Stimulated activated CD4-positive, alpha-beta T cell treated with anti-CD3 and anti-CD28 coated beads, Interleukin-12 subunit alpha, Interleukin-12 subunit beta, amount 100 ng/mL, for 24 hours (primary cell): ENCODE data around the gene HLA-DQA1.
"Not testable (repeated sequence)": the region's sequence is repeated elsewhere in the genome, so short reads cannot be mapped to it uniquely, and the experiment has no call there.

ENCODE experiments used
- DNase-seq, 2 experiments: peaks; one replicate each; pipeline ENCODE4 v3.0.0-alpha.2; 2020; ENCODE audit warnings: low read depth in 2 of 2

The HLA-DQA1 gene

DNA sequence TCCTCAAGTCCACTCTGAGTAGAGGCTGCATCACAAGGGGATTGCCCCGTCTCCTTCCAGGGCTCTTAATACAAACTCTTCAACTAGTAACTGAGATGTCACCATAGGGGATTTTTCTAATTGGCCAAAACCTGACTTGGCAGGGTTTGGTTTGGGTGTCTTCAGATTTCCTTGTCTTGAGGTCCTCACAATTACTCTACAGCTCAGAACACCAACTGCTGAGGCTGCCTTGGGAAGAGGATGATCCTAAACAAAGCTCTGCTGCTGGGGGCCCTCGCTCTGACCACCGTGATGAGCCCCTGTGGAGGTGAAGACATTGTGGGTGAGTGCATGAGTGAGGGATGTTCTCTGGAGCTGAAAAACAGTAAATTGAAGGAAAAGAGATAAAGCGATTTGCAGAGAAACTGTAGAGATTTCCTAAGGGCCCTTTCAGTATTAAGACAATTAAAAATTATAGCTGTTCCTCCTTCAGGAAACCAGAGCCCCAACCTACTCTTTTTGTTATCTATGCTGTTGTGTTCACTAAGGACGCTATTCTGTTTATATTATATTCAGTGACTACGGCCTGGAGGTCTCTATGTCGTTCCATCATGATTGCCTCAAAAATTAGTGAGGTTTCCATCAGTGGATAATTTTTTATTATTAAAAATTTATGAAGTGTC lies at the start of gene HLA-DQA1:
HLA-DQA1 (plus strand) TSS at position 188 of the 662 bp plus-strand sequence; CDS start at position 241, 53 bp downstream.
- DNase-seq: no peak

DNA sequence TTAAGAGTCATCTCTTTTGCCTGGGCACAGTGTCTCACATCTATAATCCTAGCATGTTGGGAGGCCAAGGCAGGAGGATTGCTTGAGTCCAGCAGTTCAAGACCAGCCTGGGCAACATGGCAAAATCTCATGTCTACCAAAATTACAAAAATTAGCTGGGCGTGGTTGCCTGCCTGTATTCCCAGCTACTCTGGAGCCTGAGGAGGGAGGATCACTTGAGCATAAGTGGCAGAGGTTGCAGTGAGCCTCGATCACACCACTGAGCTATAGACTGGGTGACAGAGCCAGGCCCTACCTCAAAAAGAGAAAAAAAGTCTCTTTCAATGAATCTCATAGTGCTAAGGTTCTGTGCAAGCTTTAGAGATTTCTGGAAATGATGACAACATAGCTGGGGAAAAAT lies 49.0 kb upstream of the HLA-DQA1 start:
- no peak for DNase-seq

DNA sequence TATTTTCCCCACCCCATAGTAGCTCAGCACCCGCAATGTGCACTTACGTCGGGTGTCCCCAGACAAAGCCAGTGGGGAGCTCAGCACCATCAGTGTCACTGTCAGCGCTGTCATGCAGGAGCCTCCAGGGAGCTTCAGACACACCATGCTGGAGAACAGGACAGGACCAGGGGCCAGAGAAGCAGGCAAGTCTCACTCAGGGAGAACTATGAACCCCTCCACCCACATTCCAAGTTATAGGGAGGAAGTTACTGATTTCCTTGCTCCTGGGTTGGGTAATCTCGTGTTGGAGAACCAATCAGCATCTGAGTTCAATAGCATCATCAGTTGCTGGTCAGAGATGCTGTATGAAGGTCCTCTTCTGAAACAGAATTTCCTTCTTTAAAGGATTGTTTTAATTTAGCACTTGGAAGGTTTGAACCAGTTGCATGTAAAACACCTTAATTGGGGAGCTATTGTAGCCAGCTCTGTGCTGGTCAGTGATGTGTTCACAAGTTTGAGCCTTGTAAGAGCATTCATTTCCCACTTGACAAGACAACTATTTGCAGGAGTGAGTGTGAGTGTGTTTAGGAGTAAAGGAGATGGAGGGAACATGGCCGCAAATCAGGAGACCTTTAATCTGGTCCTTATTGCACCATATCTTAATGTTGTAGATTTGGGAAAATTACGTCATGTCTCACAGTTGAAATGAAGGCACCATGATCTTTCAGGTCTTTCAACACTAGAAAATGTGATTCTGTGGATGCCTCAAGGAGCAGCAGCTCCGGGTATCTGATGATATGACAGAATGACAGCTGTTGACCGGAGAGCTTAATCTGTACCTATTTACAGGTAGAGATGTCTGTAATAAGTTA lies 47.4 kb upstream of the HLA-DQA1 start, which contains the start of gene HLA-DRB1:
HLA-DRB1 (minus strand) TSS at position 253 of the 854 bp plus-strand sequence; CDS start at position 147, 106 bp downstream.
- DNase-seq: no peak

DNA sequence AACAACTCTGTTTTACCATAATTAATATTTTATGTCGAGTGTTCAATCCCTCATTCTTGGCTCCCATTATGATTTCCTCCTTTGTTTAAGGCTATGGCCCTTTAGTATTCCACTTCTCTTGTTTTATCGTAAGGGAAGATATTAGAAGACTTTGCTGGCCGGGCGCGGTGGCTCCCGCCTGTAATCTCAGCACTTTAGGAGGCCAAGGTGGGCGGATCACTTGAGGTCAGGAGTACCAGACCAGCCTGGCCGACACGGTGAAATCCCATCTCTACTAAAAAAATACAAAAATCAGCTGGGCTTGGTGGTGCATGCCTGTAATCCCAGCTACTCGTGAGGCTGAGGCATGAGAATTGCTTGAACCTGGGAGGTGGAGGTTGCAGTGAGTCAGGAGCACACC lies 46.5 kb upstream of the HLA-DQA1 start:
- DNase-seq: not testable (repeated sequence)

DNA sequence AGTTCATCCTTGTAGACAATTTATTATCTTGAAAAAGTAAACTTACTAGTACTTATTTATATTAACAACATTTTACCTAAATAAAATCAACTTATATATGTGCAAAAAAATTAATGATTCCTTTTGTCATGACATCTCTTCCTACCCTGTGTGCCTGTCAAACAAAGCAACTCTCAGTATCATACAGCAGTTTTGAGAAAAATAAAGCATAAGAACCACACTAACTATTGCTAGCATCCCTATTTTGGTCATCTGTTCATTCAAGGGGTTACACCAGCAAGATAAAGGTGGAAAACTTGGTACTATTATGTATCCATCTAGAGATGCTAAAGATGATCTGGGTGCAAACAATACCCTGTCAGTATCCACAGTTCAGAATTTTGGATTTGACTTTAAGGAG lies 40.2 kb upstream of the HLA-DQA1 start:
- no peak for DNase-seq

DNA sequence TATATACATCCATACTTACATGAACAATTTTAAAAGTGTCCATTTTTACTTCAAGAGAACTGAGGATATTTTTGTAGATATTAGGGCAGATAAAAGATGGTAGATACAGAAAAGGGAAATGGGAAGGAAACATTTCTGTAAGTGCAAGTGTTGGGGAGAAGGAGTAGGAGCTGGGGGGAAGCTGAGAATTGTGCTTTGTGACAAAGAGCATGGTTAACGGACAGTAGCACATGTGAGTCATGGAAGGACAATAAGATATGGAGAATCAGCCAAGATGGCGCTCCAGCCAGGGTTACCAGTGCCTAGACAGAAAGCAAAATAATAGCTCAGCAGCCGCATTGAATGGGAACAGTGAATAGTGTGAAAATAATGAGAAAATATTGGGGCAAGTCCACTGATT lies 34.8 kb upstream of the HLA-DQA1 start:
- no peak for DNase-seq

DNA sequence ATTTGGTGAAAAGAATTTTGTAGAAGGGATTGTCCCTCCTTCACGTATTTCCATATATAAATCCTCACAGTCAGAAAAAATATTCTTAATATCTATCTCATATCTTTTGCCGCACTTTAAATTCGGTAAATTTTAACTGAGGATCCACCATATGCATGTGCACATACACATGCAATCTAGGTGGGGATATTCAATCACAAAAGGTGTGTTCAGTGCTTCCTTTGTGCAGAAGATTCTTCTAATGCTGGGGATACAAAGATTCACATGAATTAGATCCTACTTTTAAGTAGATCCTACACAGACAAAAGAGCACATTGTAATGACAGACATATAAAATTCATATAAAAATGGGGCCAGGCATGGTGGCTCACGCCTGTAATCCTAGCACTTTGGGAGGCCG lies 34.0 kb upstream of the HLA-DQA1 start:
- DNase-seq: no peak

DNA sequence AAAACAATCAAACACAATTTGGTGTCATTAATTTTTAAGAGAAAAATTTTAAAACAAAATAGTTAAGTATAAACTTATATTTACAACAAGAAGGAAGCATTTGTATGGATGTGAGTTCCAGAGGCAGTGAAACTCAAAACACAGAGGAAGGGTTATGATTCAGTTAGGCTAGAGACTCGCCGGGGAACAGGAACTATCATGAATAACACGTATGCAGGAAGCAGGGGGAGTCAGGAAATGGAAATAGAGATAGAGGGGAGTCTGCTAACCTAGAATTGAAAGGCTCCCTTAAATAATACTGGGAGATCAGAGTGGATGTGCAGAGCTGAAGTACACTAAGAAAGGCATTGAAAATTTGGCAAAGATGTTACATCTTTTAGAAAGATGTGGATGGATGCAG lies 33.3 kb upstream of the HLA-DQA1 start:
- no peak for DNase-seq

DNA sequence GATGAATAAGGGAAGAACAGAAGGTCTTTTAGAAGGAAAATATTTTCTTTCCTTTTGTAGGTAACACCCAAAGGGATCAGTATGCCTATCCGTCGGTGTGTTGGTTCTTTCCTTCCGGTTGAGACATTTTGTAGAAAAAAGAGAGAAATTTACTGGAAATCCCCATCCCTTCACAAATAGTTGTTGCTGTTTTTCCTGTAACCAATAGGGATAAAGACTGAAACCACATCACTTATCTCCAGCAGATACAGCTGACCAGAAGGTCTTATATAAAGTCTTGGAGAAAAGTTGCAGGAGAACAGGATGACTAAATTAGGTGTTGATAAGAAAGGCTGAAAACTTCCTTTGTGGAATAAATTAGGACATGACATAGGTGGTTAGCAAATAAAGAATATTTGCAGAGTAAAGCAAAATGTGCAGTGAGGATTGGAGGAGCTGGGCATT lies 32.8 kb upstream of the HLA-DQA1 start:
- DNase-seq: no peak

DNA sequence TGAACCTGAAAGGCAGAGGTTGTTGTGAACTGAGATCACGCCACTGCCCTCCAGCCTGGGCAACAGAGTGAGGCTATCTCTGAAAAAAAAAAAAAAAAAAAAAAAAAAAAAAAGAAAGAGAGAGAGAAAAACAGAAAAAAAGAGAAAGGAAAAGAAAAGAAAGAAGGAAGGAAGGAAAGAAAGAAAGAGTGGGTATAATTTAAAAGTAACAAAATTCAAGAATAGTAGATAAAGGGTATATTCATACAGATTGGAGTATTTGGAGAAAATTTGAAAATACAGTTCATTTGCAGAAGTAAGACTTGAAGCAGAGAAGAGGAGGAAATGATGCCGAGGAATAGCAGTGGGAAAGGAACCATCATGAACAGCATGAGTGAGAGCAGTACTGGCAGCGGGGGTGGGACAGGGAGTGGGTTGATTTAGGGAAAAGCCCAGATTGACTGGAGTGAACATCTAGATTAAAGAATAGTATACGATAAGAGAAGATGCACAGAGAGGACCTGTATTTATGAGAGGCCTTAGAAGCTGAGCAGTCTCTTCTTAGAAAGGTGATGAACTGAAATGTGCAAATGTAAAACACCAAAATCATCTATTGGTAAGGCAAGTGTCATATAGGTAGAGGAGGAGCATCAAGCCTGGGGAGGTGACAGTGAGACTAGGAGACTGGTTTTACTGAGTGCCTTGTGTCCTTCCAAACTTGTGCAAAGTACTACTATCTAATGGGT lies 29.8 kb upstream of the HLA-DQA1 start:
- no peak for DNase-seq

DNA sequence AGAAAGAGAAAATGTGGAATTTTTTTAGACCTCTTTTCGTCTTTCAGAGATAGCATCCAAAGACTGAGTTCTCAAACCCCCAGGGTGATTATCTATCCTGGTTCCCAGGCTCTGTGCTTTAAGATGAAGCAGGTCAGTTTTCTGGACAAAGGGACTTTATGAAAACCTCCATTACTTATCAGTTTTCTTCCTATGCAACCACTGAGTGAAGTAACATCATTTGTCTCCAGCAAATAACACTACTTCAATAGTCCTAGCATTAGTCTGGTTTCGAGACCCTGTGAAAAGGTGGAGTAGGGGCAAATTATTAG lies 29.3 kb upstream of the HLA-DQA1 start:
- no peak for DNase-seq

DNA sequence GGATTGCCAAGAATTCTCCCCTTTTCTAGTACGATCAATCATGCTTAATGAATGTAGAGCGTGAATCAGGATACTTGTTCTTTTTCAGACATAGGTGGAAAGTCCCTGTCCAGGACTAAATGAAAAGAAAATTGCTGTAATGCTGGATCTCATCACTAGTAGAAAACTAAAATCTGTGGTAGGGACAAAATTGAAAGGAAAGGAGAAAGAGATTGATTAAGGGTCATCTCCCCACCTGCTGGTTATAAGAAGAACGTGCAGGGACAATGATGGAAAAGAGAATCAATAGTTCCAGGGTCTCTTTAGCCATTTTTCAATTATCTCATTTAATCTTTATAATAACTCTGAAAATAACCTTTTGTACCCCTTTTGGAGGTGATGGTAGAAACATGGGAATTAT lies 28.8 kb upstream of the HLA-DQA1 start:
- no peak for DNase-seq

DNA sequence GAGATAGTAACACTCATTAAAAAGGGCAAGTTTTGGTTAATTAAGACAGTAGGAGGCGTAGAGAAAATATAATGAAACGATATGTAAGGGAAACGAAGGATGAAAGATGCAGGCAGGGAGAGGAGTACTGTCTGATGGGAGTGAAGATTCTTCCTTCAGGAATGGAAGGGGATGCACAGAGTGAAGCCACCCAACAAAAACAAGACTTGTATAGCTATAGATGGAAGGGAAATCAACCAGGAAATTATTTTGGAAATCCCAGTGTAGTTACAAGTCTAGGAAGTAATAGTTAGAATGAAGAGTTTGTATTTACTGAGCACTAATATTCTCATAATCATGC lies 27.8 kb upstream of the HLA-DQA1 start:
- DNase-seq: no peak

DNA sequence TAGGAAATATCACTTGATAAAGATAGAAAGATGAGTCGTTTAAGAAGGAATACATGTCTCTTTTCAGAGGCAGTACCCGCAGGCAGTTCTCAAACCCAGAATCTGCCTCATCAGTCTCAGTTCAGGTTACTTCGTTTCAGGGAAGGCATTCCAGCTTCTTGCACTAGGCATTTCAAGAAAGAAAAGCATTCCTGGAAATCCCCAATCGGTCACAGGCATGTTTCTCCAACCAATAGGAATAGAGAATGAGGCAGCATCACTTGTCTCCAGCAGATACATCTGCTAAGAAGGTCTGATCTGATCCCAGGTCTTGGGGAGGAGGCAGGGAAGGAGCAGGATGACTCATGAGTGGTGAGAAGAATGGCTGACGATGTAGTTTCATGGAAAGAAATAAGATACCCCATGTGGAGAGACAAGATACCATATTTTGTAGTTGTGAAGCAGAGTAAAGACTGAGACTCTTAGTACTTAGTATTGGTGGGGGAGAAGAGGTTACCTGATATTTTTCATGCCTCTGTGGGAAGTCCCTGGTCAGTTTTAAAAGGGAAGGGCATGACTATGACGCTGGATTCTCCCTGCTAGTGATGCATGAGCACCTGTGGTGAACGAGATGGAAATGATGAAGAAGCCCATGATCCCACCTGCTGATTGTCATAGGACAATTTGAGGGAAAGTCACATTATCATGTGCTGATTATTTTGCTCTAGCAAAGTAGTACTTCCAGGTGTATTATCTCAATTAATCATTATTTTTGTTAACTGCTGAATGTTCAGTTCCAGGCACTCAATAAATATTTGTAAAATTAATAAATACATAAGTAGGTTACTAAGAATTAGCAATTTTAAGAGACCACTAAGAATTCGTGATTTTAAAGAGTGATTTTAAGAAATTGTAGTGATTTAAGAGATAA lies 27.2 kb upstream of the HLA-DQA1 start:
- peak; percentile 7 to 27 for DNase-seq

DNA sequence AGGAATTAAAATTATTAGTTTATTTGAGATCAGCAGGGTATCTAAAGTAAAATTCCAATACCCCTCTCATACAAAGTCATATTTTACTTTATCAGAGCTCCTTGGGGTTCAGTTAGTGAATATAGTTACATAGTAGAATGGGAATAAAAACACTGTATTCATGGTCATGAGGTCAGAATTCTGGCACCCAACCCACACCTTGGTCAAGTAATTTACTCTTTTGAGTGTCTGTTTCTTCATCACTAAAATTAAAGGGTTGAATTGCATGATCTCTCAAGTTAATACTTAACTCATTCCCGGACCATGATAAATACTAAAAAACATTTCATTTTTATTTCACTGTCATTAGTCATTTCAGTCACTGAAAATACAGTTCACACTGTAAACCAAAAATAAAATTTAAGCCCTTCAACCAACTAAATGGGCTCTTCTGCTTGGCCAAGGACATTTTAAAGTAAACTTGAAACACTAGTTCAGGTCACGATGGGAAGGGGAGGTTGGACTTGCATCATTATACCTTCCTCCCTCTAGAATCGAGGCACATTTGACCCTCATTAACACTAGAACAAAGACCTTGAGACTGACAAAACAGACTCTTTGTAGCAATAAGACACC lies 26.4 kb upstream of the HLA-DQA1 start:
- no peak for DNase-seq

DNA sequence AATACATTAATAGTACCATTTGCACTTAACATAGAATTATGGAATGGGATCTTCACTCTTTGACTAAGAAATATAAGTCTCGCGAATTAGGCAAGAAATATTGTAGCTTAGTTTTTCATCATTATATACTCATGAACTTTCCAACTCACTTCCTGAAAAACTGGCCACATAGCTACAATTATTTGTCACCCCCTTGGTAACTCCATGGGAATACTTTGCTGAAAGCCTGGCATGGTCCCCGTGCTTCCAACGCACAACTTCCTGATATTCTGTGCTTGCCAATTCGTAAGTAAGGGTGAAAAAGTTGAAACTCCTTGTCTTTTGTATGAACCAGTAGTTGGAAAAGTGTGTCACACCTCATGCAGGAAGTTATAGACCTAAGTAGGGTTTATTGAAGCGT lies 23.7 kb upstream of the HLA-DQA1 start:
- DNase-seq: no peak

DNA sequence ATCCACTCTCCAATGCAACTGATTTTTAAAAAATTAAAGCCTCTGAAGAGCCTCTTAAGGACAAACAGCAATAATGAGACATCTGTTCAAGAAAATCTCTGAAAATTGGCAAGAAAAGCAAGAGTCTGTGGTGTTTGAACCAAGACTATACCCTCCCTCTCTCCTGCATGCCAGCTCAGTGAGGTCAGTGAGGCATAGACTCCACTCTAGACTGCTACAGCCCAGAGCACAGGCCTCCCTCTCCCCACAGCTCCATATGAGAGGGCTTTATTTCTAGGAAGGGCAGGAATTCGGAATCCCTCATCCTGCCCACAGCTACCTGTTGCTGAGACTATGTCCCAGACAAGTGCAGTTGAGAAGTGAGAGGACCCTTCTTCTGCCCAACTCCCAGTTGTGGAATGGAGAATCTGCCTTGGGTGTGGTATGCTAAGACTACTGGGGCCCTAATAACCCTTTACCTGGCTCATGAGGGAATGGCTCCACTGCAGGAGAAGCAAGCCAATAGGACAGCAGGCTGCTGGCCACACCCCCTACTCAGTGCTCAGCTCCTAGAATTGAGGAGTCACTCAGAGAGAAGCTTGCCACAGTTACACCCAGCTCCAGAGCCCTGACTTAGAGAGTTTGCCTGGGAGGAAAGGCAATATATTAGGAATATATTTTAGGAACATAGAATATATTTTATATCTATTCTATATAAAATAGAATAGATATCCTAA lies 22.7 kb upstream of the HLA-DQA1 start:
- DNase-seq: no peak

DNA sequence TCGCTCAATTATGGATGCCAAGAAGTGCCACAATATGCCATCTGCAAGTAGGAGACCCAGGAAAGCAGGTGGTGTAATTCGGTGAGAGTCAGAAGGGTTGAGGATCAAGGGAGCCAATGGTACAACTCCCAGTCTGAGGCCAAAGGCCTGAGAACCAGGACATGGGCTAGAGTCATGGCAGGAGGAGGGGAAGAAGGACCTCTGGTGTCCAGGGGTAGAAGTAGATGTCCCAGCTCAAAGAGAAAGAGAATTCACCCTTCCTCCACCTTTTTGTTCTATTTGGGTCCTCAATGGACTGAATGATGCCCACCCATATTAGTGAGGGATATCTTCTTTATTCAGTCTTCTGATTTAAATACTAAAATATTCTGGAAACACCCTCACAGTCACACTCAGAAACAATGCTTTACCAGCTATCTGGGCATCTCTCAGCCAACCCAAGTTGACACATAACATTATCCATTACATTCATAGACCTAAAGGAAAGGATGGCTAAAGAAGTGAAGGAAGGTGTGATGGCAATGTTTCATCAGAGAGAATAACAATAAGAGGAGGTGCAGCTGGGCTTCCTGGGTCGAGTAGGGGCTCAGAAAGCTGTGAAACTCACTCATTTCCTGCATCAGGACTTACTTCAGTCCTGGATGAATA lies 21.2 kb upstream of the HLA-DQA1 start:
- DNase-seq: no peak

DNA sequence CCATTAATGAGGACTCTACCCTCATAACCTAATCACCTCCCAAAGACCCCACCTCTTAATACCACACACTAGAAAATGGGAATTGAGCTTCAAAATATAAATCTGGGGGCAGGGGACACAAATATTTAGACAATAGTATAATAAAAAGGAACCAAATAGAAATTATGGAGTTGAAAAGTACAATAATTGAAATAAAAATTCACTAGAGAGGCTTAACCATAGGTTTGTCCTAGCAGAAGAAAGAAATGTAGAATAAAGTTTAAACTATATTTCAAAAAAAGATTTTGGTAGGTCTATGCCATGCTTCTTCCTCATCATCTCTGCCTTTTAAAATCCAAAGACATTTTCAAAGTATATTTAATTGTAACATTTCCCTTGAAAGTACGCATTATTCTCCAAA lies 19.5 kb upstream of the HLA-DQA1 start:
- DNase-seq: no peak

DNA sequence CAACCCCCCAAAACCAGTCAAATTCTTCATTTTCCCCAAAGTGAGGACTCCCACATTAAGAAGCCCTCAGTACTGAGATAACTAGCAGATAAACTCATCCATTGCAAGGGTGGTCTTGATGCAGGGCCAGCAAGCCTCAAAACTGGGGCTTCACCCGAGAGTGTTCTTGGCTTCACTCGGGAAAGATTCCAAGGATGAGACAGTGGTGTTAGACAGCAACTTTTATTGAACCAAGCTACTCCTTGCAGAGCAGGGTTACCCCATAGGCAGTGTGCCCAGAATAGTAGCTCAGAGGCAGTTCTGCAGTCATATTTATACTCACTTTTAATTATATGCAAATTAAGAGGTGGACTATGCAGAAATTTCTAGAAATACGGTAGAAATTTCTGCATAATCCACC lies 15.8 kb upstream of the HLA-DQA1 start:
- no peak for DNase-seq
